HG03025 (cell line): ENCODE data around the gene PPIL1.
"Not testable (repeated sequence)": the region's sequence is repeated elsewhere in the genome, so short reads cannot be mapped to it uniquely, and the experiment has no call there.

Experiments used
- ATAC-seq: cut with Tn5 transposase; IDR thresholded peaks from one replicate; pipeline ENCODE4 v1.9.1; 2021; ENCODE audit warnings: mild to moderate bottlenecking, moderate library complexity; ENCODE audit not compliant: unreplicated experiment, low FRiP score

Gene PPIL1

GRCh38 chr6:36818756-36819155, 55.8 kb downstream of the PPIL1 start:
- no peak for ATAC-seq

DNA sequence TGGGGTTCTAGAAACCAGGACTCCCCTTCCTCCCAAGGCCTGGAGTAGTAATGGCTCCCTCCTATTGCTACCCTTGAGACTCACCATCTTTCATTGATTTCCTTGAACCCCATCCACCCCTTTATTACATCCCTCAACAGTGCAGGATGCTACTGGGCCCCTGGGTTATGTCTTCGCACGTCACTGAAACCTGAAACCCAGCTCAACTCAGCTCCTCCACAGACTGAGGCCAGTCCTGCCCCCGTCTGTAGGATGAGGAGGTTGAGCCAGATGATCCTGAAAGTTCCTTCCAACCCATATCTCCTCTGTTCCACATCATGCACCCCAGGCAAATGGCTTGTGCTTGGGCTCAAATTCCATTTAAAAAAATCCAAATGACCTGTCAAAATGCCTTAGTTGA, 56.8 kb downstream of the PPIL1 start:
- ATAC-seq = no peak

DNA sequence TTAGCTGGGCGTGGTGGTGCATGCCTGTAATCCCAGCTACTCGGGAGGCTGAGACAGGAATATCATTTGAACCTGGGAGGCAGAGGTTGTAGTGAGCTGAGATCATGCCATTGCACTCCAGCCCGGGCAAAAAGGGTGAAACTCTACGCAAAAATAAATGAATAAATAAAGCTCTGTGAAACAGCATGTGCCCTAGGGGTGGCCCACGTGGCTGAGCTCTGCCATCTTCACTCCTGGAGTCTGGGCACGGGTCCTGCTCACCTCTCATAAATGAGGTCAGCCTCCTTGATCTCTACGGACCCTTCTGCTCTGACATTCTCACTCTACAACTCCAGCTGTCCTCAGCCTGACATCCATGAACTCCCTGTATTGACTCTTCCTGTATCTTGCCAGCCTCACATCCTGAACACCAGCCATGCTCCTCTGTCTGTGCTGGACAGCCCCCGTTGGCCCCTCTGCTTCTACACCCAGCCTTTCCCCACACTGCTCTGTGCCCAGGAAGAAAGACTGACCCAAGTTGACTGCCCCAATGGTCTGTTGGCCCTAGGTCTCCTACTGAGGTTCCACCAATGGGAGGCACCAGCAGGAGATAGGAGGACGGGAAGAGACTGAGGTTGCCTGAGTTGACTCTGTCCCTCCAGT, 57.3 kb downstream of the PPIL1 start:
- ATAC-seq = no peak

GRCh38 chr6:36815962-36816735, 58.5 kb downstream of the PPIL1 start:
- ATAC-seq = no peak

- ATAC-seq = no peak
These were observed 60.4 kb downstream of the PPIL1 start for GRCh38 chr6:36814249-36814648.

- ATAC-seq = no peak
These were observed 61.1 kb downstream of the PPIL1 start for GRCh38 chr6:36813526-36813925.

DNA sequence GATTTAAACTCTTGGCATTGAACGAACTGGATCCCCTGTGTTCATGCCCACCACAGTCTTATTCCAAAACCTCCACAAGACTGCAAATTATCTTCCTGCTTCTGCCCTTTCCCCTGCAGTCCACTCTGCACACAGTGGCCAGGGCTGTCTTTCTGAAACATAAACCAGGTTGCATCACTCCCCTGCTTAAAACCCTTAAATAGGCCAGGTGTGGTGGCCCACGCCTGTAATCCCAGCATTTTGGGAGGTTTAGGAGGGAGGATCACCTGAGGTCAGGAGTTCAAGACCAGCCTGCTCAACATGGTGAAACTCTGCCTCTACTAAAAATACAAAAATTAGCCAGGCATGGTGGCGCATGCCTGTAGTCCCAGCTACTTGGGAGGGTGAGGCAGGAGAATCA, 61.6 kb downstream of the PPIL1 start:
- not testable (repeated sequence) for ATAC-seq

DNA sequence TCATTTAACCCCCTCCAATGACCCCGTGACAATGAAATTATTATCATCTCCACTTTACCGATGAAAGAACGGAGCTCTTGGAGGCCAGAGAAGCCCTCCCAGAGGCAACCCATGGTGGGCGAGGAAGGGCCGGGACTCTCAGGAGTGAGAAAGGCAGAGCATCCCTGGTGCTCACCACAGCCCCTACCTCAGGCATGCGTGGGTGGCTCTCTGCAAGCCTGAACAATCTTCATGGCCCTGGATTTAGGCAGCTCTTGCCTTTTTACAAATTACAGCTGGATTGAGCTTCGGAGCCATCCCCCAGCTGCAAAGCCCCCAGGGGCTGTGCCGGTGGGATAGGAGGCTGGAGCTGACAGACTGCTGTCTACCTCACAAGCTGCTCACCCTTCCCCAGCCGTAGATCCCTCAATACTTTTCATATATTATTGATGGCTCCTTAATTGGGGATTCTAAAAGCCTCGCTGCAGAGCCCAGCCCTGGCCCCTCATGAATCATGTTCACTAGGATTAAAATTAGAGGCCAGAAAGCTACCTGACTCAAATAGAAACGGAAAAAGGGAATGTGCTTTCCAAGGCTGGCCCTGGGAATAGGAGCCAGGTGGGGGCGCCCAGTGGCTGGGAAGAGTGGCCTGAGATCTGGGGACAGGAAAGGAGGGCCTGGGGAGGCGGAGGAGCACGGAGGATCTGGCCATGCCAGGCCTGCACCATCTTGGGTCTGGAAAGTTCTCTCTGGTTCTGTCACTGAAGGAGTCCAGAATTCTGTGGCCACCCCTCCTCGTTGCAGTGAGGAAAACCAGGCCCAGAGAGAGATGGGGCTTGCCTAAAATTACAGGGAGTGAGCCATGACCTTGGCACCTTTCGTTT, 64.4 kb downstream of the PPIL1 start:
- no peak for ATAC-seq

DNA sequence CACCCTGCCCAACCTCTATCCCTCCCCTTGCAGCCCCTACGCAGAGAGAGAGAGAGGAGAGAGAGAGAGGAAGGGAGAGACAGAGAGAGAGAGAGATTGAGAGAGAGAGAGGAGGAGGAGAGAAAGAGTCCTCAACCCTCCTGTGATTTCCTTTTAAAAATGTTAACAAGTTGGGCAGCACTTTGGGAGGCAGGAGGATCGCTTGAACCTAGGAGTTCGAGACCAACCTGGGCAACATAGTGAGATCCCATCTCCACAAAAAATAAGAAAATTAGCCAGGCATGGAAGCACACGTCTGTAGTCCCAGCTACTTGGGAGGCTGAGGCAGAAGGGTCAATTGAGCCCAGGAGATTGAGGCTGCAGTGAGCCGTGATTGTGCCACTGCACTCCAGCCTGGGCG, 65.4 kb downstream of the PPIL1 start:
- ATAC-seq = no peak

GRCh38 chr6:36808634-36809033, 66.0 kb downstream of the PPIL1 start:
- no peak for ATAC-seq

GRCh38 chr6:36807750-36808149, 66.9 kb downstream of the PPIL1 start:
- ATAC-seq = no peak

GRCh38 chr6:36807143-36807542, 67.5 kb downstream of the PPIL1 start:
- ATAC-seq = no peak

DNA sequence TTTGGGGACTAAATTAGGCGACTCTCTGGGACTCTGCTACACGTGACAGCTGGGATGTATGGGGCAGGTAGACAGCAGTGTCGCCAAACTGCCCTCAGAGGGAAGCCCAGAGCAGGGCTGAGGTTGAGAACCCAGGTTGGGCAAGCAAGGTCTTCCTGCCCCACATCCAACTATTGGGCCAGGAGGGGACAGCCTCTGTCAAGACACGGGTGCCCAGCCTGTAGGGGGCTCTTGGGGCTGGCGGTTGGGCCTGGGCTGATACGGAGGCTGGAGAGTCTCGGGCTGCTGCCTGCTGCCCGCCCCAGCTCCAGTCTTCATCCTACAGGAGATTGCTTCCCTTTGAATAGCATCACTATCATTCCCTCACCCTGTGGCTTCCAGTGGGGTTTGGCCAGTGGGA, 68.7 kb downstream of the PPIL1 start:
- no peak for ATAC-seq

DNA sequence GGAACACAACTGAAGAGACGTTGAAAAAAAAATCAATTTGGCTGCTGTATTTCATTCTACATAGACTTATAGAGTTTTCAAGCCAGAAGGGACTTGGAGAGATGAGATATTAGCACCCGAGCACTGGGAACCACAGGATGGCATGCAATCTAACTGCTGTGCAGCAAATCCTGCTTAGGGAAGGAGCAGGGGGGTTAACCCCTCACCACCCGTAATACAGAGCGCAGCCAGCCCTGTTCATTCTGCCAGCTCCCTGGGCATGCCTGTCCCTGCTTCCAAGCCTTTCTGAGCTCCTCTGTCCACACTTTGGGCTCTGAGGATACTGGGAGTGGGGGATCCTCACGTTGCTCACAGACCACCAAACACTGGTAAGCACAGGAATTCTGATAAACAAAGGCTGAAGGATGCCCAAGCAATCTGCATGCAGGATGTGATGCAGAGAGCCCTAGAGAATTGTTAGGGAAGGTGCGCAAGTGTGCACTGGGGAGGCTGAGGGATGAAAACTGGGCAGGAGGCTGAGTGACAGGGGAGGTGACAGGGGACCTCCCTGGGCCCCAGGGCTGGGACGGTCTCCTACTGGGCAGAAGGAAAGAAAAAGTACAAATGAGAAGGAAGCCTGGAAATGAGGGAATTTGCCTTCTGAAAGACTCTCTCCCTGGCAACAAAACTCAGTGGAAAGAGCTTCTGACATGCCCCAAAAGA, 69.4 kb downstream of the PPIL1 start:
- ATAC-seq = no peak
